NCI-H1092 (cell line): Measurements from ENCODE around the gene SYT1.
"Not testable (repeated sequence)": the region's sequence is repeated elsewhere in the genome, so short reads cannot be mapped to it uniquely, and the experiment has no call there.

Experiments
- DNase-seq: peaks from one replicate; lab custom pipeline; 2025; lab: John Stamatoyannopoulos, UW

SYT1 gene

GRCh38 chr12:78968226-78968625 is 103.7 kb downstream of the SYT1 start:
- no peak for DNase-seq

DNA sequence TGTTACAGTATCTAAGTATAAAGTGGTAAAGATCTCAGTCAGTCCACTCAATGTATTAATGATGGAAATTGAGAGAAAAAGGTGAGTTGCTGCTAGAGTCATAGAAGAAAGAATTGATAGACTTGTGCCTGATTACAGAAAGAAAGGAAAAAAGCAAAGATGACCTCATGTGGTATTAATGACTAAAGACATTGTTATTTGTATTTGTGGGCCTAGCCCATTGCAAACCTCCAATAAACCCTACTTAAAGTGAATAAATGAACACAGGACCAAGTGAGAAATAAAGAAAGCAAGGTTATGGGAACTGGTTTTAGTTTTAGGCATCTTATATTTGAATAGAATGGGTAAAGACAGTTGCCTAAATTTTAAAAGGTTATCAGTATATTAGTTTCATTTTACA is 105.5 kb downstream of the SYT1 start:
- no peak for DNase-seq

DNA sequence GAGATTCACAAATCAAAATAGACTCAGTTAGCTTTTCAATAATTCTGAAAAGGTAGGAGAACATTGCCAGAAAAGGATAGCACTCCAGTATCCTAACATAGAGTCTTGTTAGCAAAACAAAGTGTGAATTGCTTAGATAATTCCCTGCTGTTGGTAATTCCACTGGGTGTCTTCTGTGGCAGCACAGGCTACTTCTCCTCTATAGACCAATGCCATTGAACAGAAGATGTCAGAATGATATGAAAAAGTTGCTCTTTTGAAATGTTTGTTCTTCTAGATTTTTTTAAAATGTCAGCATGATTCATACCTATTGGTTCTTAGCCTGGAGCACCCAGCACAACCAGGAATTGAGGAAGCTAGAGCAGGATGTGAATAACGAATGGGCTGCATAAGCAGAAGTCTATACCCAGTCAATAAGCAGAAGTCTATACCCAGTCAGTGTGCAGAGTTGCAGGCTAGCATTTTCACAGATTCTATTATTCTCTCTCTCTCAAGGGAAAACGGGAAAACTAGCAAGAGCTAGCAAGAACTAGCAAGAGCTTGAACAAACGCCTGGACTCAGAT is 112.8 kb downstream of the SYT1 start:
- no peak for DNase-seq

DNA sequence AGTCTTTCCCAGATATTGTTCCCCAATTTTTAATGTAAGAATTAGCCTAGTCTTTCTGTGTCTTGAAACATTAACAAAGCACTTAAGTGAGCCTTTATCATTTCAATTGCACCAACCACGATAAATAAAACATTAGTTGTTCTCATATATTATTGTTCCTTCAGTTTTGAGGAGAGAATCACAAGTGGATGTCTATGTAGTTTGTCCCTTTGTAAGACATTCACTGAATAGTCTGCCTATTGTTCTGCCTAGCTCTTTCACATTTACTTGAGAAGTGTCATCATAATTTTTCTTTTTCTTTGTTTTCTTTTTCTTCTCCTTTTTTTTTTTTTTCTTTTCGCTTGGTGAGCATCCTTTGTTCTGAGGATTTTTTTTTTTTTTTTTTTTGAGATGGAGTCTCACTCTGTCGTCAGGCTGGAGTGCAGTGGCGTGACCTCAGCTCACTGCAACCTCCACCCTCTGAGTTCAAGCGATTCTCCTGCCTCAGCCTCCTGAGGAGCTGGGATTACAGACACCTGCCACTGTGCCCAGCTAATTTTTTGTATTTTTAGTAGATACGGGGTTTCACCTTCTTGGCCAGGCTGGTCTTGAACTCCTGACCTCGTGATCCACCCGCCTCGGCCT is 129.7 kb downstream of the SYT1 start:
- no peak for DNase-seq

DNA sequence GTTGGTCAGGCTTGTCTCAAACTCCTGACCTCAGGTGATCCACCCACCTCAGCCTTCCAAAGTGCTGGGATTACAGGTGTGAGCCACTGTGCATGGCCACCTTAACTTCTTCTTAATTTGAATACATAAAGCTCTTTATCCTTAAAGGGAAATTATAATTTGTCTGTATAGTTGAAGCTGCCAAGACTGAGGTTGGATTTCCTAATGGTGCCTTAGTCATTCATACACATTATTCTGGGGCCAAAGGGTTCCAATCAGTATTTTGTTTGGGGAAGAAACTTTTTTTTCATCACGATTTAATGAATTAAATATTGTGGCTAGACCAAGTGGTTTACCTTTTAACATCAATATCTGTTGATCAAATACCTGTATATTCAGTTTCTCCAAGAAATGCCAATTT is 135.9 kb downstream of the SYT1 start:
- no peak for DNase-seq

DNA sequence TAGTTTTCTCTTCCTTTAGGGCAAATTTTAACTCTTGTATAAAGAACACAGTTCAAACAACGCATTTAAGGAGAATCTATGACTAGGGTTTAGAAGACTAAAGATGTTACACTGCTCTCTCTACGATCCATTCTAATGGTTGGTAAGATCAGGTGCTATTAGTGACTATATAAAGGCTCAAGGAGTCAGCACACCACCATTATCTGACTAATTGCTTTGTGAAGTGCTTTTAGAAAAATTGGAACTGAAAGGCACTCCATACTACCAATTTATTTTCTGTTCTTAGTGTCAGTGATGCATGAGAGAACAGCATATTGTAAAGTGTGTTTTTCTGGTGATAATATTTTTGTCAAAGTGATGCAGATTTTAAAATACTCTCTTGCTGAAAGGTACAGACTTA is 136.8 kb downstream of the SYT1 start:
- DNase-seq = peak; percentile 36

GRCh38 chr12:79006306-79006705 is 141.7 kb downstream of the SYT1 start:
- DNase-seq = no peak

DNA sequence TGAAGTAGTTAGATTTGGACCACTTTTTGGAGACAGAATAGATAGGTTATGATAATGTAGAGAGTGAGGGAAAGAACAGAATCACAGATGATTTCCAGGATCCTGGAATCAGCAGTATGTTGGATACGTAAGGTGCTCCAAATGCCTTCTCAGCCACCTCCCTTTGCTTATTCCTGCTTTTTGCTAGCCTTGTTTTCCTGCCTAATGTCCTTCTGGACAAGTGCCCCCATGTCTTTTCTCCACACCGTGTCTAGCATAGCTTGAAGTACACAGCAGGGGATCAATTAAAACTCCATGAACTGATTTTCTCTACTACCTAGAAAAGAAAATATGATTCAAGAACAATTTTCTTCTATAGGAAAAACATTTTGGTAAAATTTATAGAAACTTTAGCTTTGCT is 144.0 kb downstream of the SYT1 start:
- no peak for DNase-seq

DNA sequence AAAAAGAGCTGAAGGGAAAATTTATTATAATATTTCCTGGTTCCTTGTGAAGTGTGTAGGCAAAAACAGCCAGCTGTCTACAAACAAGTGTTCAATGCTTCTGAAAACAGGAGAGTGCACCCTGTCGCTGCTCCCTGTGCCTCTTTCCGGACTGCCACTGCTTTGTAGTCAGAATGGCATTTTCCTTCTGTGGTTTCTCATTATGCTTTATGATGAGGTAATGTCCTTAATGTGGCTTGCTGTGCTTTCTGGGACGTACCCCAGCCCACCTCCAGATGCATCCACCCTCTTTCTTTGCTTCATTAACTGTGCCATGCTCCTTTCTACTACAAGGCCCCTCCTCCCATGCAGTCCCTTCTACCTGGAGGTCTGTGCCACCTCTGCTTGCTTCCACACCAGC is 148.1 kb downstream of the SYT1 start:
- DNase-seq = no peak

DNA sequence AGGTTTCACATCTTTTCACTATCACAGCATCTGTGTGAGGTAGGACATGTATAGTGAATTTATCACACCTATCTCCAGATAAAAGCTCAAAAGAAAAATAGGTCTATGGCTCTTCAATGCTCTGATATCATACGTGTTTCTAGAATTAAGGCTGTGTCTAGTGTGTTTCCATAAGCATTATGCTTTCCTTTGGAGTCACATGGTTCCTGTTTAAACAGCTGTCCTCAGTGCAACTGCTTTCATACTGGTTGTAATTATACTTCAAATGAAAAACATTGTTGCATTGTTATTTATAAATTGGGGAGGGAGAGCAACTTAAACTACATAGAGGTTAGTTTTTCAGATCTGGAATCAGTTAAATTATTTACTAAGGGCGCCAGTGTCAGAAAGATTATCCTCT is 151.6 kb downstream of the SYT1 start:
- peak; percentile 63 for DNase-seq

- DNase-seq = no peak
These were observed 155.1 kb downstream of the SYT1 start for GRCh38 chr12:79019672-79020071.

DNA sequence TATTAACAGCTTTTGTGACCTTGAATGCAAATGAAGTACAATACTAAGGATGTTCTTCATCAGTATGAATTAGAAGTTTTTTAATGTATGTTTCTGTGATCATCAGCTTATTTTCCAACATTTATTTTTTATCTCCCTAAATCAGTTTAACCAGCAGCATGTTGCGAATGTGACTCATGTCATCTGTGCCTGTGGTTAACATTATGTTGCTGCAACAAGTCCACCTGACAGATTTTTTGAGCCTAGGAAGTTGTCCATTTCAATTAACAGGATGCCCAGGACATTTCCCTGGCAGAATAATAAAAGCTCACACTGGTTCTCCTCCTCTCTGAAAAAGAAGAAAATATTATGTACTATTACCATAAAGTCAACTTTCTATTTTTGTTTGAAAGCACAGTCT is 155.5 kb downstream of the SYT1 start:
- DNase-seq = no peak

DNA sequence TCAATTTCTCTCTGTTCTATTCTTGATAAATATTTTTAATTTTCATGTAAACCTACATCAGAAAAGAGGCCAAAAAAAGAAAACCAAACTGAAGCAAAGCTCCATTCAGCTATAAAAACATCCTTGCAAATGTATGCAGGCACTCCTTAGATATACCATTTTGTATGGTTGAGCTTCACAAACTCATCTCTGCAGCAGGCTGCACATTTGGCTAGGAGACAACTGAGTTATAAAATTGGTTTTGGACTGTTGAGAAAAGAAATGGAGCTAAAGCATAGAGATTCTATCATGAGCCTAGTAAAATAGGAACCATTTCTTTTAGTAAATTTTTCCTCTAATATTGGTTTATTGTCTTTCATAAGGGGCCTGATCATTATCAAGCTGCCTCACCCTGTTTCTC is 156.4 kb downstream of the SYT1 start:
- DNase-seq = no peak

- no peak for DNase-seq
These were observed 158.7 kb downstream of the SYT1 start for GRCh38 chr12:79023261-79023660.

- no peak for DNase-seq
These were observed 159.2 kb downstream of the SYT1 start for GRCh38 chr12:79023784-79024183.

DNA sequence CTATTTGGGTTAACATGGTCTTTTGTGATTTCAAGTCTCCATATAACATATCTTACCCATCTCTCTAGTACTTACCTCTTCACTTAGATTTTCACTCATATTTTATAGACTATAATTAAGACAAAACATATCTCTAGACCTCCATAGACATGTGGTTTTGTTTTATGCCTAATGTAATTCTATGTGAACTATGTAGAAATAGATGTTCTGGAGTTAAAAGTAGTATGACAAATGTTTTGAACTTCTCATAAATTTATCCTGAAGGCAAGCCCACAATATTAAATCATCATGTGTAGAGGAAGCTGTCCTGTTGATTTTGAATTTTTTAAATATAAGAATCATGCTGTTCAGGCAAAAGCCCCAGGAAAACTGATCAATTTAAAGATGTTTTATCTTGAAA is 169.2 kb downstream of the SYT1 start:
- no peak for DNase-seq

DNA sequence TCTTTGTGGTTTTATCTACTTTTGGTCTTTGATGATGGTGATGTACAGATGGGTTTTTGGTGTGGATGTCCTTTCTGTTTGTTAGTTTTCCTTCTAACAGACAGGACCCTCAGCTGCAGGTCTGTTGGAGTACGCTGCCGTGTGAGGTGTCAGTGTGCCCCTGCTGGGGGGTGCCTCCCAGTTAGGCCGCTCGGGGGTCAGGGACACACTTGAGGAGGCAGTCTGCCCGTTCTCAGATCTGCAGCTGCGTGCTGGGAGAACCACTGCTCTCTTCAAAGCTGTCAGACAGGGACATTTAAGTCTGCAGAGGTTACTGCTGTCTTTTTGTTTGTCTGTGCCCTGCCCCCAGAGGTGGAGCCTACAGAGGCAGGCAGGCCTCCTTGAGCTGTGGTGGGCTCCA is 180.2 kb downstream of the SYT1 start:
- not testable (repeated sequence) for DNase-seq

DNA sequence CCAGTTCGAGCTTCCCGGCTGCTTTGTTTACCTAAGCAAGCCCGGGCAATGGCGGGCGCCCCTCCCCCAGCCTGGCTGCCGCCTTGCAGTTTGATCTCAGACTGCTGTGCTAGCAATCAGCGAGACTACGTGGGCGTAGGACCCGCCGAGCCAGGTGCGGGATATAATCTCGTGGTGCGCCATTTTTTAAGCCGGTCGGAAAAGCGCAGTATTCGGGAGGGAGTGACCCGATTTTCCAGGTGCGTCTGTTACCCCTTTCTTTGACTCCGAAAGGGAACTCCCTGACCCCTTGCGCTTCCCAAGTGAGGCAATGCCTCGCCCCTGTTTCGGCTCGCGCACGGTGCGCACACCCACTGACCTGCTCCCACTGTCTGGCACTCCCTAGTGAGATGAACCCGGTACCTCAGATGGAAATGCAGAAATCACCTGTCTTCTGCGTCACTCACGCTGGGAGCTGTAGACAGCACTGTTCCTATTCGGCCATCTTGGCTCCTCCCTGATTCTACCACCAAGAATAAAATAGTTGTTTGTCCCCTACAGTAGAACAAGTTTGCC is 180.7 kb downstream of the SYT1 start:
- DNase-seq = not testable (repeated sequence)

- DNase-seq = no peak
These were observed 181.4 kb downstream of the SYT1 start for GRCh38 chr12:79046021-79046420.

DNA sequence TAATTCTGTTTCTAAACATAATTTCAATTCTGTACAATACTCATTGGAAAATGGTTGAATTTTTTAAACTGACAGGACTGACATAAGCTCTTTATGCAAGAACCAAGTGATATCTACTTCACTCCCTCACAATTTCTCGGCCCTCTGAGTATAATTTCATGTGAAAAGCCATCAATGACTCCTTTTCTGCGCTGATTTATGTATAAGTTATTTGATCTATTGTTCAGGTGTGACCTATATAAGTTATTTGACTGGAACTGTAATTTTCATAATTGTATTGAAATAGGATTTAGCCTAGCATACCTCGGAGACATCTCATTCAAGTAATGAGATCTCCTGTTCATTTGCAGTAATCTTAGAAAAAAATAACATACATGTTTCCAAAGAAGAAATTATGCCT is 184.4 kb downstream of the SYT1 start:
- no peak for DNase-seq

GRCh38 chr12:79053394-79053793 is 188.8 kb downstream of the SYT1 start:
- no peak for DNase-seq

- DNase-seq = no peak
These were observed 191.5 kb downstream of the SYT1 start for GRCh38 chr12:79055926-79056674.

DNA sequence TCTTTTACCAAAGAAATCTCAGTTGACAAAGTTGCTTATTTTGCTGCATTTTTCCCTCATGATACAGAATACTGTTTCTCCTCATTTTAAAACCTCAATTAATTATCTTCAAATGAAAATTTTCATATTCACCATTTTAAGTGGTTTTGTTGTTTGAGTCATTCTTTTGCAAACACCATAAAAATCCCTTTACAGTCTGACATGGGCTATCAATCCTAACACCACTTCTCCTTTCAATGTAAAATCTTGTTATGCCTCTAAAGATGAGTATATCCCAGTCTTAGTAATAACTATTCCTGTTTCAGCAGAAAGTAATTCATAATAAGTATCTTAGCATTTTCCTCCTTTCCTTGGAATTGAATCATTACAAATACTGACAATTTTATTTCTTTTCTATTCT is 192.2 kb downstream of the SYT1 start:
- no peak for DNase-seq
